ENCODE measurements around the gene CDK14. TPM values are rescaled to one million over a fixed set of nuclear protein-coding genes. Genes with fewer than 3 reads are reported as not detected.
A peak's percentile ranks its signal among the peaks of the same experiment; 100 is the strongest.

Gene CDK14
- total and polyA plus RNA-seq, 2 donors (not counting 3 experiments of a cell fraction or from before 2014, with no cell fraction given) = 5.5 to 34.2 TPM

GRCh38 chr7:90594751-90595317, 1.3 kb upstream of the CDK14 start:
- FAIRE-seq = peak; percentile 90
- TF ChIP-seq POLR2AphosphoS5 (IDR thresholded peaks at IDR 0.05; ENCODE audit: insufficient read depth, low read depth, low read length) = no peak
- TF ChIP-seq FOS (IDR thresholded peaks at IDR 0.05; ENCODE audit: borderline replicate concordance, insufficient read depth, low read length) = peak; percentile 77
- TF ChIP-seq JUN (IDR thresholded peaks at IDR 0.05; ENCODE audit: borderline replicate concordance, insufficient read depth, insufficient read length, low read depth) = peak; percentile 40
- no peak for TF ChIP-seq CTCF (IDR thresholded peaks at IDR 0.05; ENCODE audit: extremely low read depth in 1 of 2, insufficient read depth in 1 of 2, low read depth in 1 of 2, low read length in 2 of 2)
- peak; percentile 98 for TF ChIP-seq GATA2 (IDR thresholded peaks at IDR 0.05; ENCODE audit: insufficient read depth, insufficient read length, low read depth, low read length)

More at GRCh38 chr7:90594751-90595317, 1.3 kb upstream of the CDK14 start:
- H2AFZ ChIP-seq (ENCODE audit: low read depth, low read length) = no peak overlapping the region
- H3K9me3 ChIP-seq (replicated peaks; ENCODE audit: control insufficient read depth, insufficient read depth, low read length) = no peaks in the 10 kb centered on the region
- H3K27ac ChIP-seq (ENCODE audit: insufficient read depth, low read depth, low read length) = peak overlapping the region; percentile 80
- peak overlapping the region in 1 of 3 experiments; percentile 68 for H3K4me3 ChIP-seq (replicated peaks in 1 of 3; ENCODE audit: insufficient read depth in 1 of 3, low read depth in 1 of 3, low read length in 3 of 3)
- CTCF ChIA-PET = interaction anchor here (1.0 to 6.5 kb wide), 12 partner anchors 9 to 440 kb away, joined by 3 to 72 read pairs (median 4); no protein-coding TSS in a partner anchor
- H3K9ac ChIP-seq (replicated peaks; ENCODE audit: extremely low read depth, insufficient read depth, low read length) = peak overlapping the region; percentile 92
- intact Hi-C loops (cut with micrococcal nuclease) (loop anchor here (1.0 to 10.0 kb wide), 5 partner anchors 18 to 870 kb away; no protein-coding TSS in a partner anchor), dilution Hi-C loops (cut with MboI; ENCODE audit: extremely low pct_ligation_motif_present, low sequenced_read_pairs) (no loop called here)
- peak; percentile 87 for DNase-seq (ENCODE audit: low read depth, low spot score)
- peaks cover 35% of the 10 kb centered on the region for H3K4me1 ChIP-seq (ENCODE audit: control insufficient read depth, extremely low read depth, insufficient read depth, low read length)
- TSS peak; percentile 35 for BruUV-seq (replicated peaks)
- no peaks in the 10 kb centered on the region for H4K20me1 ChIP-seq (replicated peaks; ENCODE audit: control insufficient read depth, extremely low read depth, insufficient read depth, low read length)
- H3K4me2 ChIP-seq (ENCODE audit: insufficient read depth, low read length) = peak overlapping the region; percentile 75
- H3K36me3 ChIP-seq (ENCODE audit: control insufficient read depth in 2 of 2, extremely low read depth in 1 of 2, insufficient read depth in 2 of 2, low read length in 2 of 2) = no peaks in the 10 kb centered on the region
- no peaks in the 10 kb centered on the region for H3K27me3 ChIP-seq (ENCODE audit: control insufficient read depth in 2 of 2, insufficient read depth in 2 of 2, low read length in 2 of 2)
- no peaks in the 10 kb centered on the region for H3K9me1 ChIP-seq (replicated peaks; ENCODE audit: control insufficient read depth, extremely low read depth, insufficient read depth, low read length)
- POLR2A ChIA-PET = no interaction called here
- peaks cover 28% of the 10 kb centered on the region for H3K79me2 ChIP-seq (ENCODE audit: control insufficient read depth, insufficient read depth, low read length)
